HEK293 (cell line): ENCODE data around the gene ANKRD40.

Experiments used
- YY1 ChIP-seq: fragments of 450-650 bp; formaldehyde crosslinking; IDR thresholded peaks from 2 replicates; pipeline ENCODE4 v1.5.1; 2018; ENCODE audit warnings: missing biosample characterization, missing genetic modification characterization
- ZBTB7A ChIP-seq: fragments of 450-650 bp; formaldehyde crosslinking; IDR thresholded peaks from 2 replicates; pipeline ENCODE4 v1.5.1; 2016; ENCODE audit warnings: low read depth, missing biosample characterization, missing genetic modification characterization
- ZBTB8A ChIP-seq: fragments of 450-650 bp; formaldehyde crosslinking; IDR thresholded peaks from 2 replicates; pipeline ENCODE4 v1.5.1; 2016; ENCODE audit warnings: missing biosample characterization, missing genetic modification characterization
- ZNF214 ChIP-seq: fragments of 450-650 bp; formaldehyde crosslinking; IDR thresholded peaks from 2 replicates; pipeline ENCODE4 v1.5.1; 2017; ENCODE audit warnings: missing biosample characterization, mild to moderate bottlenecking, missing genetic modification characterization, borderline replicate concordance
- TF ChIP-seq, protein P1 (sequence below): fragments of 450-650 bp; IDR thresholded peaks from 2 replicates; pipeline ENCODE4 v1.5.1; 2018; ENCODE audit warnings: missing biosample characterization, mild to moderate bottlenecking, missing genetic modification characterization

DNA sequence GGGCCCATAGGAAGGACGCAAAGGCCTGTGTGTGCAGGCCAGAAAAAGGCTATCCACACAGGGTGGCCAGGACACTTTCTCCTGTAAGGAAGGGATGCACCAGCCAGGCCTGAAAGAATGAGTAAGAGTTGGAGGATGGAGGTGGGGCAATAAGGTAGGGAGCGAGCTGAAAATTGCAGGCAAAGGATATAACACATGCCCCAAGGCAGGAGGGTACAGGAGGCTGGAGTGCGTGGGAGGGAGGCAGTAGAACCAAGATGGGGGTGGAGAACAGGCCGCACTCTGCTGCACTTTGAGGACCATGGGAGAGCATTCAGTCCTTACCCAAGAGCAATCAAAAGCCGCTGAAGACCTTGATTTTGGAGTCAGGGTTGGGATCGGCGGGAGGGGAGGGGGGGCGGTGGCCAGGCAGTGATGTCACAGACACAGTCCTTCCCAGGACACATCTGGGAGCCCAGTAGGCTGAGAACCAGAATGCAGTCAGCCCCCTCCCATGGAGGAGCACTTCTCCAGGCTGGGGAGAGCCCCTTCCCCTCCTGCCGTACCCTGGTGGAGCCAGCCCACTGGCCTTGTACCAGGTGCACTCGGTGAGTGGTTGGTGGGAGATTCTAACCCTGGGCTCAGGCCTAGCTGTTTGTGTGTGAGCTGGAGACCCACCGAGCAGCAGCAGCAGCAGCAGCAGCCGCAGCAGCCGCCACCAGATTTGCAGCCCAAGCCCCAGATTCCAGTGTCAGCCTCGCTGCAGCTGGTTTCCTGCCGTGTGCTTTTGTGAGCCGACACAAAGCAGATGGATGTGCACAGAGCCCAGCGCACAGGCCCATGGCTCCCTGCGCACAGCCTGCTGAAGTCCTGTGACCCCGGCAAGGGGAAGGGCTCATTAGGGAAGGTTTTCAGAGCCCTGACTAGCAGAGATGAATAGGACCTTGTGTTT, 17.5 kb downstream of the ANKRD40 start:
- TF ChIP-seq, protein P1, sequence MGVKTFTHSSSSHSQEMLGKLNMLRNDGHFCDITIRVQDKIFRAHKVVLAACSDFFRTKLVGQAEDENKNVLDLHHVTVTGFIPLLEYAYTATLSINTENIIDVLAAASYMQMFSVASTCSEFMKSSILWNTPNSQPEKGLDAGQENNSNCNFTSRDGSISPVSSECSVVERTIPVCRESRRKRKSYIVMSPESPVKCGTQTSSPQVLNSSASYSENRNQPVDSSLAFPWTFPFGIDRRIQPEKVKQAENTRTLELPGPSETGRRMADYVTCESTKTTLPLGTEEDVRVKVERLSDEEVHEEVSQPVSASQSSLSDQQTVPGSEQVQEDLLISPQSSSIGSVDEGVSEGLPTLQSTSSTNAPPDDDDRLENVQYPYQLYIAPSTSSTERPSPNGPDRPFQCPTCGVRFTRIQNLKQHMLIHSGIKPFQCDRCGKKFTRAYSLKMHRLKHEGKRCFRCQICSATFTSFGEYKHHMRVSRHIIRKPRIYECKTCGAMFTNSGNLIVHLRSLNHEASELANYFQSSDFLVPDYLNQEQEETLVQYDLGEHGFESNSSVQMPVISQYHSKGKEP (tag by site-specific recombination), result peak; percentile 92
- no peak for TF ChIP-seq YY1 (tag by site-specific recombination)
- no peak for TF ChIP-seq ZBTB8A (tag by site-specific recombination)
- TF ChIP-seq ZBTB7A (tag by site-specific recombination), result no peak
- no peak for TF ChIP-seq ZNF214 (tag by site-specific recombination)
